ENCODE data around the gene ZMYND11.

- TF ChIP-seq CTCF (IDR thresholded peaks at IDR 0.05; ENCODE audit: insufficient read depth, low read length): no peak
- no peak for TF ChIP-seq REST (IDR thresholded peaks at IDR 0.05; ENCODE audit: insufficient replicate concordance, low read depth)
- TF ChIP-seq POLR2AphosphoS5 (IDR thresholded peaks at IDR 0.05; ENCODE audit: low read depth): no peak
- TF ChIP-seq GABPA (IDR thresholded peaks at IDR 0.05; ENCODE audit: low read depth): no peak
- no peak for TF ChIP-seq SPI1 (IDR thresholded peaks at IDR 0.05; ENCODE audit: borderline replicate concordance, low read depth)
These were observed 91.8 kb downstream of the ZMYND11 start for GRCh38 chr10:227014-227413.

Measured in HL-60 (cell line).